ENCODE measurements around the gene CDK5RAP3.
"Not testable (repeated sequence)": the region's sequence is repeated elsewhere in the genome, so short reads cannot be mapped to it uniquely, and the experiment has no call there.

The CDK5RAP3 gene

GRCh38 chr17:47970725-47971499 is at the start of gene CDK5RAP3:
CDK5RAP3 (plus strand) TSS chr17:47971113; CDS start chr17:47971147, 34 bp downstream.
- Mint-ChIP-seq H3K27ac (ENCODE audit: low read depth) (peak within 1 kb of the TSS; percentile 73), H3K9me3 (no peaks in the 10 kb centered on the region), H3K36me3 (ENCODE audit: insufficient read depth) (peaks cover 14% of the 10 kb centered on the region), H3K4me1 (peaks cover 28% of the 10 kb centered on the region), H3K4me3 (peak within 1 kb of the TSS; percentile 96), H3K27me3 (no peaks in the 10 kb centered on the region)
- DNase-seq (ENCODE audit: low spot score in 2 of 2) (peak; percentile 94 to 95), ATAC-seq (replicated peaks; ENCODE audit: extremely low read depth, poor library complexity, severe bottlenecking) (peak; percentile 96)

GRCh38 chr17:47924785-47925677 is 45.9 kb upstream of the CDK5RAP3 start:
- H3K27ac Mint-ChIP-seq (ENCODE audit: low read depth) = no peak overlapping the region
- no peak for ATAC-seq (replicated peaks; ENCODE audit: extremely low read depth, poor library complexity, severe bottlenecking)
- no peaks in the 10 kb centered on the region for H3K27me3 Mint-ChIP-seq
- peaks cover 62% of the 10 kb centered on the region for H3K36me3 Mint-ChIP-seq (ENCODE audit: insufficient read depth)
- H3K4me1 Mint-ChIP-seq = peaks cover 5% of the 10 kb centered on the region
- DNase-seq (ENCODE audit: low spot score in 2 of 2) = no peak
- no peak overlapping the region for H3K4me3 Mint-ChIP-seq
- no peaks in the 10 kb centered on the region for H3K9me3 Mint-ChIP-seq

GRCh38 chr17:47925678-47925988 is 45.3 kb upstream of the CDK5RAP3 start:
- no peak overlapping the region for H3K27ac Mint-ChIP-seq (ENCODE audit: low read depth)
- ATAC-seq (replicated peaks; ENCODE audit: extremely low read depth, poor library complexity, severe bottlenecking) (no peak), DNase-seq (ENCODE audit: low spot score in 2 of 2) (no peak)
- H3K4me1 Mint-ChIP-seq = peaks cover 5% of the 10 kb centered on the region
- H3K9me3 Mint-ChIP-seq = no peaks in the 10 kb centered on the region
- H3K27me3 Mint-ChIP-seq = no peaks in the 10 kb centered on the region
- H3K36me3 Mint-ChIP-seq (ENCODE audit: insufficient read depth) = peaks cover 60% of the 10 kb centered on the region
- H3K4me3 Mint-ChIP-seq = no peak overlapping the region

GRCh38 chr17:47927821-47928400 is 43.0 kb upstream of the CDK5RAP3 start:
- Mint-ChIP-seq H3K27me3 (no peaks in the 10 kb centered on the region), H3K4me1 (peaks cover 10% of the 10 kb centered on the region), H3K9me3 (no peaks in the 10 kb centered on the region), H3K36me3 (ENCODE audit: insufficient read depth) (peaks cover 46% of the 10 kb centered on the region), H3K27ac (ENCODE audit: low read depth) (peak overlapping the region; percentile 8), H3K4me3 (no peak overlapping the region)
- DNase-seq (ENCODE audit: low spot score in 2 of 2) = no peak
- no peak for ATAC-seq (replicated peaks; ENCODE audit: extremely low read depth, poor library complexity, severe bottlenecking)

- Mint-ChIP-seq H3K4me3 (no peak overlapping the region), H3K36me3 (ENCODE audit: insufficient read depth) (peaks cover 43% of the 10 kb centered on the region), H3K27me3 (no peaks in the 10 kb centered on the region), H3K9me3 (no peaks in the 10 kb centered on the region), H3K4me1 (peaks cover 10% of the 10 kb centered on the region), H3K27ac (ENCODE audit: low read depth) (peak overlapping the region; percentile 8)
- no peak for ATAC-seq (replicated peaks; ENCODE audit: extremely low read depth, poor library complexity, severe bottlenecking)
- no peak for DNase-seq (ENCODE audit: low spot score in 2 of 2)
Measured at GRCh38 chr17:47928415-47928814, 42.5 kb upstream of the CDK5RAP3 start.

- H3K27me3 Mint-ChIP-seq = no peaks in the 10 kb centered on the region
Measured at GRCh38 chr17:47929218-47930000, 41.5 kb upstream of the CDK5RAP3 start.

GRCh38 chr17:47931848-47932247 is 39.1 kb upstream of the CDK5RAP3 start:
- no peak for DNase-seq (ENCODE audit: low spot score in 2 of 2)
- H3K9me3 Mint-ChIP-seq = no peaks in the 10 kb centered on the region
- ATAC-seq (replicated peaks; ENCODE audit: extremely low read depth, poor library complexity, severe bottlenecking) = no peak
- peak overlapping the region; percentile 74 for H3K27ac Mint-ChIP-seq (ENCODE audit: low read depth)
- H3K4me3 Mint-ChIP-seq = no peak overlapping the region
- H3K4me1 Mint-ChIP-seq = peaks cover 12% of the 10 kb centered on the region
- H3K36me3 Mint-ChIP-seq (ENCODE audit: insufficient read depth) = peaks cover 15% of the 10 kb centered on the region
- no peaks in the 10 kb centered on the region for H3K27me3 Mint-ChIP-seq

More at GRCh38 chr17:47929218-47930000, 41.5 kb upstream of the CDK5RAP3 start:
- ATAC-seq (replicated peaks; ENCODE audit: extremely low read depth, poor library complexity, severe bottlenecking) = no peak
- Mint-ChIP-seq H3K4me1 (peaks cover 10% of the 10 kb centered on the region), H3K9me3 (no peaks in the 10 kb centered on the region), H3K36me3 (ENCODE audit: insufficient read depth) (peaks cover 34% of the 10 kb centered on the region), H3K4me3 (no peak overlapping the region), H3K27ac (ENCODE audit: low read depth) (no peak overlapping the region)
- no peak for DNase-seq (ENCODE audit: low spot score in 2 of 2)

GRCh38 chr17:47934856-47935255 is 36.1 kb upstream of the CDK5RAP3 start:
- no peak for ATAC-seq (replicated peaks; ENCODE audit: extremely low read depth, poor library complexity, severe bottlenecking)
- Mint-ChIP-seq H3K4me1 (peaks cover 11% of the 10 kb centered on the region), H3K27ac (ENCODE audit: low read depth) (peak overlapping the region; percentile 10), H3K27me3 (no peaks in the 10 kb centered on the region), H3K9me3 (no peaks in the 10 kb centered on the region), H3K4me3 (no peak overlapping the region), H3K36me3 (ENCODE audit: insufficient read depth) (peaks cover 2% of the 10 kb centered on the region)
- no peak for DNase-seq (ENCODE audit: low spot score in 2 of 2)

GRCh38 chr17:47935468-47935867 is 35.4 kb upstream of the CDK5RAP3 start:
- H3K36me3 Mint-ChIP-seq (ENCODE audit: insufficient read depth); H3K27ac Mint-ChIP-seq (ENCODE audit: low read depth): not testable (repeated sequence)
- H3K4me1 Mint-ChIP-seq = peaks cover 11% of the 10 kb centered on the region

GRCh38 chr17:47935961-47936360 is 35.0 kb upstream of the CDK5RAP3 start:
- Mint-ChIP-seq H3K36me3 (ENCODE audit: insufficient read depth) (no peaks in the 10 kb centered on the region), H3K4me3 (no peak overlapping the region), H3K9me3 (no peaks in the 10 kb centered on the region), H3K4me1 (peaks cover 14% of the 10 kb centered on the region), H3K27ac (ENCODE audit: low read depth) (no peak overlapping the region), H3K27me3 (no peaks in the 10 kb centered on the region)
- ATAC-seq (replicated peaks; ENCODE audit: extremely low read depth, poor library complexity, severe bottlenecking) (no peak), DNase-seq (ENCODE audit: low spot score in 2 of 2) (no peak)

More at GRCh38 chr17:47935468-47935867, 35.4 kb upstream of the CDK5RAP3 start:
- H3K9me3 Mint-ChIP-seq; H3K4me3 Mint-ChIP-seq; ATAC-seq (replicated peaks; ENCODE audit: extremely low read depth, poor library complexity, severe bottlenecking); H3K27me3 Mint-ChIP-seq; DNase-seq (ENCODE audit: low spot score in 2 of 2): not testable (repeated sequence)

- H3K36me3 Mint-ChIP-seq (ENCODE audit: insufficient read depth) = peaks cover 4% of the 10 kb centered on the region
- ATAC-seq (replicated peaks; ENCODE audit: extremely low read depth, poor library complexity, severe bottlenecking) (no peak), DNase-seq (ENCODE audit: low spot score in 2 of 2) (no peak)
- no peaks in the 10 kb centered on the region for H3K27me3 Mint-ChIP-seq
- H3K4me3 Mint-ChIP-seq = no peak overlapping the region
- H3K9me3 Mint-ChIP-seq = no peaks in the 10 kb centered on the region
- H3K4me1 Mint-ChIP-seq = peaks cover 22% of the 10 kb centered on the region
- no peak overlapping the region for H3K27ac Mint-ChIP-seq (ENCODE audit: low read depth)
Measured at GRCh38 chr17:47937941-47938340, 33.0 kb upstream of the CDK5RAP3 start.
